Tibial nerve (tissue), 4 donors: Measurements from ENCODE around the gene PRIMPOL. TPM values are rescaled to one million over a fixed set of nuclear protein-coding genes. Genes with fewer than 3 reads are reported as not detected.
A peak's percentile ranks its signal among the peaks of the same experiment; 100 is the strongest.

Source experiments
- DNase-seq, 2 donors: peaks; one replicate each; pipeline ENCODE4 v3.0.0-alpha.2; 2019; ENCODE audit warnings: low spot score in 2 of 2
- H3K27ac ChIP-seq, 4 donors: fragments of 200-600 bp; sonication (generic) in 3 of 4; one replicate each; pipeline ENCODE4 v1.5.1; 2017 to 2019; ENCODE audit warnings: mild to moderate bottlenecking in 1 of 4
- H3K27me3 ChIP-seq, 2 donors: fragments of 200-600 bp; sonication (generic) in 1 of 2; one replicate each; pipeline versions ENCODE4 v1.5.1 to v1.6.0; 2017 to 2019
- H3K36me3 ChIP-seq, 3 donors: fragments of 200-600 bp; sonication (generic); one replicate each; pipeline ENCODE4 v1.5.1; 2018 to 2019
- H3K4me1 ChIP-seq, 4 donors: fragments of 200-600 bp; sonication (generic) in 3 of 4; one replicate each; pipeline ENCODE4 v1.5.1; 2017 to 2019
- H3K4me3 ChIP-seq, 4 donors: fragments of 200-600 bp; sonication (generic) in 3 of 4; one replicate each; pipeline ENCODE4 v1.5.1; 2017 to 2019; ENCODE audit warnings: mild to moderate bottlenecking in 1 of 4, moderate library complexity in 1 of 4
- H3K9me3 ChIP-seq, 4 donors: fragments of 200-600 bp; sonication (generic) in 3 of 4; one replicate each; pipeline ENCODE4 v1.5.1; 2017 to 2019
- CTCF ChIP-seq, 5 experiments: fragments of 200-600 bp in 3 of 5; fragments of 450-650 bp in 2 of 5; sonication (generic) in 3 of 5; IDR thresholded peaks; one replicate each; pipeline ENCODE4 v1.5.1; 2016 to 2019; ENCODE audit warnings: antibody characterized with exemption in 5 of 5, mild to moderate bottlenecking in 3 of 5, moderate library complexity in 2 of 5
- EP300 ChIP-seq, 2 donors: sonication (generic); formaldehyde crosslinking; IDR thresholded peaks; one replicate each; pipeline ENCODE4 v1.6.1; 2017; ENCODE audit warnings: antibody characterized with exemption in 2 of 2, mild to moderate bottlenecking in 1 of 2
- POLR2A ChIP-seq, 2 donors: fragments of 450-650 bp; IDR thresholded peaks; one replicate each; pipeline ENCODE4 v1.6.1; 2017; ENCODE audit warnings: antibody characterized with exemption in 2 of 2, mild to moderate bottlenecking in 2 of 2, moderate library complexity in 2 of 2
- WGBS, 2 donors: methylation state at CpG; one replicate each; pipeline ENCODE4 v1.1.5; 2018; 5-methylcytosine and 5-hydroxymethylcytosine counted together
- total RNA-seq, 4 donors: library from RNA; depleted of rRNA; stranded (reverse); fragments of >200 nt; gene quantifications; one replicate each; pipeline ENCODE4 v1.1.0, GENCODE V29; 2016

PRIMPOL gene
- total RNA-seq, 4 donors from 2014 or later: 14.7 to 36.7 (median 21.4) TPM

- H3K4me1 ChIP-seq: peaks cover 0 to 13% (median 0%) of the 10 kb centered on the region in 4 donors
- H3K36me3 ChIP-seq: peaks cover 0 to 82% (median 0%) of the 10 kb centered on the region in 3 donors
- WGBS, 2 donors: 64 to 72% methylated on average over 6 of the region's 6 CpGs
- TF ChIP-seq POLR2A (IDR thresholded peaks at IDR 0.05) (no peak), CTCF (IDR thresholded peaks at IDR 0.05) (no peak), EP300 (IDR thresholded peaks at IDR 0.05) (no peak)
- no peaks in the 10 kb centered on the region for H3K9me3 ChIP-seq
- no peak for DNase-seq
- H3K27ac ChIP-seq: no peak overlapping the region
- H3K27me3 ChIP-seq: no peaks in the 10 kb centered on the region
- no peak overlapping the region for H3K4me3 ChIP-seq
Measured at GRCh38 chr4:184664445-184665210, 15.1 kb downstream of the PRIMPOL start.

DNA sequence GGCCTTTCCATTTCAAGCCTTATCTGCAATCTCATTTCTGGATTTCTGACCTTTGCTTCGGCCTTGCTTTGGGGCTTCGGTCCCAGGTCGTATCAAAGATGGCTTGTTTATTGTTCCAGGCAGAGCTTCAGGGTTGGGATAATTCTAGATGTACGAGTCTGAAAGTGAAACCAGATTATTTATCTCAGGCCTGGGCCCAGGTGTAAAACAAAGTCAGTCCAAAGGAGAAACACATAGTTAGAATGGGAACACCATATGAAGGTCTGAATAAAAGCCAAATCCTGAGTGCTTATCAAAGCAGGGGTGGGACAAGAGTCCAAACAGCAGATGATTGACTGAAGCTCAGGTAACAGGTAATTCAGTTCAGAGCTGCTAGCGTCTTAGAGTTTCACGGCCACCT, 17.1 kb downstream of the PRIMPOL start:
- peaks cover 0 to 75% (median 0%) of the 10 kb centered on the region in 3 donors for H3K36me3 ChIP-seq
- no peaks in the 10 kb centered on the region for H3K9me3 ChIP-seq
- H3K27ac ChIP-seq: no peak overlapping the region
- no peaks in the 10 kb centered on the region for H3K27me3 ChIP-seq
- DNase-seq: no peak
- WGBS, 2 donors: 84 to 87% methylated on average over 6 of the region's 6 CpGs
- H3K4me1 ChIP-seq: peaks cover 0 to 13% (median 0%) of the 10 kb centered on the region in 4 donors
- TF ChIP-seq CTCF (IDR thresholded peaks at IDR 0.05): no peak
- TF ChIP-seq EP300 (IDR thresholded peaks at IDR 0.05): no peak
- TF ChIP-seq POLR2A (IDR thresholded peaks at IDR 0.05): no peak
- H3K4me3 ChIP-seq: no peak overlapping the region

GRCh38 chr4:184668096-184668495, 18.6 kb downstream of the PRIMPOL start:
- no peak for DNase-seq
- peaks cover 0 to 13% (median 0%) of the 10 kb centered on the region in 4 donors for H3K4me1 ChIP-seq
- H3K27ac ChIP-seq: peak overlapping the region in 1 of 4 donors; percentile 64
- no peaks in the 10 kb centered on the region for H3K27me3 ChIP-seq
- WGBS, 2 donors: 84 to 91% methylated on average over 9 of the region's 9 CpGs
- H3K36me3 ChIP-seq: peaks cover 0 to 86% (median 4%) of the 10 kb centered on the region in 3 donors
- no peak overlapping the region for H3K4me3 ChIP-seq
- TF ChIP-seq CTCF (IDR thresholded peaks at IDR 0.05) (no peak), POLR2A (IDR thresholded peaks at IDR 0.05) (no peak), EP300 (IDR thresholded peaks at IDR 0.05) (no peak)
- H3K9me3 ChIP-seq: no peaks in the 10 kb centered on the region

GRCh38 chr4:184668511-184669114, 19.1 kb downstream of the PRIMPOL start:
- Histone ChIP-seq H3K36me3 (peaks cover 0 to 90% (median 4%) of the 10 kb centered on the region in 3 donors), H3K9me3 (no peaks in the 10 kb centered on the region)

More at GRCh38 chr4:184668511-184669114, 19.1 kb downstream of the PRIMPOL start:
- Histone ChIP-seq H3K4me3 (no peak overlapping the region), H3K27me3 (no peaks in the 10 kb centered on the region), H3K4me1 (peaks cover 0 to 13% (median 0%) of the 10 kb centered on the region in 4 donors), H3K27ac (peak overlapping the region in 1 of 4 donors; percentile 64)
- no peak for DNase-seq
- 79 to 91% methylated on average over 9 of the region's 9 CpGs for WGBS, 2 donors
- TF ChIP-seq POLR2A (IDR thresholded peaks at IDR 0.05): no peak
- TF ChIP-seq CTCF (IDR thresholded peaks at IDR 0.05): no peak
- no peak for TF ChIP-seq EP300 (IDR thresholded peaks at IDR 0.05)
